Suppressor macrophage (primary cell): ENCODE results near the gene CD274.
A peak's percentile ranks its signal among the peaks of the same experiment; 100 is the strongest.
"Not testable (repeated sequence)": the region's sequence is repeated elsewhere in the genome, so short reads cannot be mapped to it uniquely, and the experiment has no call there.

Source experiments
- DNase-seq, 4 experiments: peaks; one replicate each; pipeline ENCODE4 v3.0.0-alpha.2; 2020 to 2022

The CD274 gene

GRCh38 chr9:5438301-5439162 is 11.8 kb upstream of the CD274 start:
- DNase-seq: peak; percentile 19 to 59 (median 54)

- no peak for DNase-seq
Measured at GRCh38 chr9:5440426-5440825, 9.9 kb upstream of the CD274 start.

GRCh38 chr9:5441043-5441442 is 9.3 kb upstream of the CD274 start:
- peak in 3 of 4 experiments; percentile 19 to 55 (median 36) for DNase-seq

GRCh38 chr9:5442400-5443011 is 7.8 kb upstream of the CD274 start:
- peak; percentile 58 to 82 (median 66) for DNase-seq

GRCh38 chr9:5443850-5444249 is 6.5 kb upstream of the CD274 start:
- DNase-seq: peak; percentile 21 to 77 (median 64)

GRCh38 chr9:5445096-5445495 is 5.2 kb upstream of the CD274 start:
- DNase-seq: not testable (repeated sequence)

- DNase-seq: peak in 3 of 4 experiments; percentile 5 to 72 (median 60)
Measured at GRCh38 chr9:5445886-5446285, 4.5 kb upstream of the CD274 start.

- no peak for DNase-seq
Measured at GRCh38 chr9:5446451-5447236, 3.7 kb upstream of the CD274 start.

GRCh38 chr9:5447337-5447736 is 3.0 kb upstream of the CD274 start:
- DNase-seq: no peak

- DNase-seq: no peak
Measured at GRCh38 chr9:5448016-5448415, 2.3 kb upstream of the CD274 start.

GRCh38 chr9:5448461-5449435 is 1.6 kb upstream of the CD274 start:
- peak in 1 of 4 experiments; percentile 11 for DNase-seq

- peak; percentile 20 to 77 (median 46) for DNase-seq
Measured at GRCh38 chr9:5449521-5450358, 602 bp upstream of the CD274 start.

- peak in 3 of 4 experiments; percentile 47 to 56 (median 51) for DNase-seq
Measured at GRCh38 chr9:5452286-5452609, 1.9 kb downstream of the CD274 start.

- no peak for DNase-seq
Measured at GRCh38 chr9:5453004-5453403, 2.7 kb downstream of the CD274 start.

GRCh38 chr9:5453673-5454072 is 3.3 kb downstream of the CD274 start:
- no peak for DNase-seq

GRCh38 chr9:5455181-5455580 is 4.8 kb downstream of the CD274 start:
- DNase-seq: peak; percentile 10 to 71 (median 42)

- peak; percentile 44 to 79 (median 70) for DNase-seq
Measured at GRCh38 chr9:5459289-5459829, 9.0 kb downstream of the CD274 start.

- DNase-seq: no peak
Measured at GRCh38 chr9:5460157-5460556, 9.8 kb downstream of the CD274 start.

GRCh38 chr9:5464831-5465330 is 14.5 kb downstream of the CD274 start:
- DNase-seq: peak in 2 of 4 experiments; percentile 15 to 48

- no peak for DNase-seq
Measured at GRCh38 chr9:5466005-5466404, 15.7 kb downstream of the CD274 start.
